K562 (cell line): ENCODE measurements around the gene SPAG9. TPM values are rescaled to one million over a fixed set of nuclear protein-coding genes. Genes with fewer than 3 reads are reported as not detected.
A peak's percentile ranks its signal among the peaks of the same experiment; 100 is the strongest.

Experiments
- ATF1 ChIP-seq, 2 experiments: fragments of 450-650 bp in 1 of 2; IDR thresholded peaks; 2 replicates each; pipeline ENCODE4 v1.6.1; 2016; ENCODE audit warnings: missing compliant biosample characterization in 1 of 2, missing genetic modification characterization in 1 of 2
- BHLHE40 ChIP-seq: IDR thresholded peaks from 2 replicates; pipeline ENCODE4 v1.6.1; 2011; ENCODE audit warnings: low read length, improper control_type of control experiment
- CCNT2 ChIP-seq: IDR thresholded peaks from 2 replicates; pipeline ENCODE4 v1.6.1; 2011; ENCODE audit warnings: borderline replicate concordance, low read depth, mild to moderate bottlenecking, moderate library complexity, mixed read lengths, low read length; ENCODE audit not compliant: insufficient read length; ENCODE audit errors: extremely low read depth
- COPS2 ChIP-seq: fragments of 450-650 bp; conservative IDR thresholded peaks from 2 replicates; pipeline ENCODE4 v1.6.1; 2016; ENCODE audit warnings: mild to moderate bottlenecking, moderate library complexity
- CREB3 ChIP-seq: fragments of 450-650 bp; conservative IDR thresholded peaks from 2 replicates; pipeline ENCODE4 v1.6.1; 2016; ENCODE audit warnings: missing genetic modification characterization, low read depth, mild to moderate bottlenecking, missing compliant biosample characterization, moderate library complexity
- GATAD2B ChIP-seq: fragments of 450-650 bp; IDR thresholded peaks from 2 replicates; pipeline ENCODE4 v1.6.1; 2017; ENCODE audit warnings: mild to moderate bottlenecking, borderline replicate concordance
- HMBOX1 ChIP-seq: sonication (generic); IDR thresholded peaks from 2 replicates; pipeline ENCODE4 v1.6.1; 2016
- IFI16 ChIP-seq: fragments of 250-450 bp; sonication (Bioruptor Pico); IDR thresholded peaks from 2 replicates; pipeline ENCODE4 v2.1.2; 2022; ENCODE audit warnings: mild to moderate bottlenecking, inconsistent platforms
- KAT2B ChIP-seq: IDR thresholded peaks from one replicate; pipeline ENCODE4 v1.6.1; 2012; ENCODE audit warnings: low read depth, mild to moderate bottlenecking, control low read depth, inconsistent platforms, low read length, moderate library complexity
- KDM4B ChIP-seq, 2 experiments: fragments of 450-650 bp in 1 of 2; sonication (generic) in 1 of 2; IDR thresholded peaks; 2 replicates each; pipeline ENCODE4 v1.6.1; 2016 to 2017; ENCODE audit warnings: borderline replicate concordance in 2 of 2, antibody characterized with exemption in 1 of 2, low read depth in 1 of 2, mild to moderate bottlenecking in 1 of 2
- MECOM ChIP-seq: fragments of 250-450 bp; sonication (Bioruptor Pico); IDR thresholded peaks from 2 replicates; pipeline ENCODE4 v1.8.0; 2022; ENCODE audit warnings: inconsistent platforms
- NR0B1 ChIP-seq: fragments of 450-650 bp; IDR thresholded peaks from one replicate; pipeline ENCODE4 v1.6.1; 2018; ENCODE audit warnings: mild to moderate bottlenecking, moderate library complexity; ENCODE audit not compliant: partially characterized antibody
- SMAD2 ChIP-seq: fragments of 150-350 bp; IDR thresholded peaks from 2 replicates; pipeline ENCODE4 v1.6.1; 2014; ENCODE audit warnings: low read depth, mild to moderate bottlenecking, low read length
- SREBF1 ChIP-seq: fragments of 150-350 bp; IDR thresholded peaks from 2 replicates; pipeline ENCODE4 v1.6.1; 2014; ENCODE audit warnings: antibody characterized with exemption, low read depth, low read length, borderline replicate concordance
- SREBF2 ChIP-seq: sonication (generic); formaldehyde crosslinking; IDR thresholded peaks from 2 replicates; pipeline ENCODE4 v1.4.0; 2020; ENCODE audit warnings: mild to moderate bottlenecking, missing genetic modification reagents
- TRIM28 ChIP-seq: fragments of 450-650 bp; IDR thresholded peaks from 2 replicates; pipeline ENCODE4 v1.6.1; 2017
- ZC3H11A ChIP-seq: IDR thresholded peaks from 2 replicates; pipeline ENCODE4 v1.6.1; 2012; ENCODE audit warnings: low read depth, low read length, improper control_type of control experiment
- ZFP1 ChIP-seq: fragments of 450-650 bp; formaldehyde crosslinking; IDR thresholded peaks from 2 replicates; pipeline ENCODE4 v1.4.0; 2020; ENCODE audit warnings: mild to moderate bottlenecking, mixed read lengths
- ZNF584 ChIP-seq: fragments of 200-800 bp; sonication (Bioruptor generic); IDR thresholded peaks from 2 replicates; pipeline ENCODE4 v1.6.1; 2016; ENCODE audit warnings: low read depth, mild to moderate bottlenecking, missing genetic modification characterization, missing compliant biosample characterization
- ZNF639 ChIP-seq, 2 experiments: fragments of 200-800 bp in 1 of 2; sonication (Bioruptor generic) in 1 of 2; sonication (generic) in 1 of 2; formaldehyde crosslinking in 1 of 2; IDR thresholded peaks in 1 of 2; conservative IDR thresholded peaks in 1 of 2; 2 replicates each; pipeline versions ENCODE4 v1.5.0 to v1.6.1; 2016 to 2020; ENCODE audit warnings: missing compliant biosample characterization in 1 of 2, missing genetic modification characterization in 1 of 2, missing genetic modification reagents in 1 of 2
- ZNF699 ChIP-seq: fragments of 250-450 bp; sonication (Bioruptor Pico); IDR thresholded peaks from 2 replicates; pipeline ENCODE4 v1.8.0; 2021; ENCODE audit warnings: mild to moderate bottlenecking, moderate library complexity; ENCODE audit not compliant: insufficient replicate concordance
- polyA plus RNA-seq, 8 experiments: library from polyadenylated mRNA; depleted of rRNA in 4 of 8; stranded (reverse) in 5 of 8; unstranded in 3 of 8; fragments of >200 nt; fragmentation: Nextera tagmentation in 2 of 8; fragmentation: Illumina TruSeq in 1 of 8; extraction: Ambion mirVana in 2 of 8; extraction: Trizol in 1 of 8; gene quantifications; 2 replicates each; pipeline versions ENCODE4 v1.2.1 to v1.2.3, GENCODE V29; 2011 to 2014; ENCODE audit warnings: inconsistent platforms in 1 of 8, missing spikeins in 1 of 8
- total RNA-seq, 7 experiments: library from RNA; depleted of rRNA in 6 of 7; stranded (reverse); fragments of >200 nt in 6 of 7; fragmentation: Illumina TruSeq in 2 of 7; extraction: Trizol in 2 of 7; gene quantifications; 2 replicates each; pipeline versions ENCODE4 v1.2.1 to v1.2.3, GENCODE V29; 2011 to 2021; ENCODE audit warnings: low replicate concordance in 1 of 7

Gene SPAG9
- total and polyA plus RNA-seq, 9 of the 15 experiments (the other 6 are each of a cell fraction or from before 2014, with no cell fraction given), result 12.2 to 99.2 (median 58.2) TPM

GRCh38 chr17:51153210-51154072, 32.8 kb upstream of the SPAG9 start, which contains the start of gene NME1 (continued):
- peak in 1 of 2 experiments; percentile 96; a peak in 2 of 4 replicates for TF ChIP-seq ZNF639 (CRISPR knock-in tag; conservative IDR thresholded peaks at IDR 0.05 in 1 of 2, IDR thresholded peaks at IDR 0.05 in 1 of 2)
- peak; percentile 61 for TF ChIP-seq CCNT2
- no peak for TF ChIP-seq COPS2
- no peak for TF ChIP-seq ZFP1 (CRISPR knock-in tag)
- TF ChIP-seq SREBF1, result peak; percentile 89
- TF ChIP-seq BHLHE40, result peak; percentile 68
- TF ChIP-seq HMBOX1, result peak; percentile 59; the same call in 1 of the 2 replicates
- TF ChIP-seq IFI16 (CRISPR knock-in tag), result no peak
- peak; percentile 36; the same call in 1 of the 2 replicates for TF ChIP-seq GATAD2B
- peak; percentile 87 for TF ChIP-seq TRIM28
- peak in 1 of 2 experiments; percentile 99; a peak in 2 of 4 replicates for TF ChIP-seq KDM4B (IDR thresholded peaks at IDR 0.05; ENCODE audit: borderline replicate concordance in 2 of 2, low read depth in 1 of 2)
- TF ChIP-seq KAT2B, result no peak
- no peak for TF ChIP-seq NR0B1
- no peak for TF ChIP-seq ATF1 (CRISPR knock-in tag; IDR thresholded peaks at IDR 0.05)
- peak; percentile 93 for TF ChIP-seq ATF1 (tag; IDR thresholded peaks at IDR 0.05)
- TF ChIP-seq ZNF699 (CRISPR knock-in tag), result no peak
- no peak for TF ChIP-seq SMAD2
- peak; percentile 99 for TF ChIP-seq ZC3H11A
- TF ChIP-seq SREBF2 (CRISPR knock-in tag), result peak; percentile 97; the same call in 1 of the 2 replicates
- TF ChIP-seq CREB3 (tag), result no peak
- 0 out of 2 replicates have a peak, but pooled peaks have one; percentile 32 for TF ChIP-seq MECOM (CRISPR knock-in tag)
- peak; percentile 87 for TF ChIP-seq ZNF584 (CRISPR knock-in tag)
